Uterus (tissue), 4 donors: ENCODE results near the gene TCAF1. TPM values are rescaled to one million over a fixed set of nuclear protein-coding genes. Genes with fewer than 3 reads are reported as not detected.
"Not testable (repeated sequence)": the region's sequence is repeated elsewhere in the genome, so short reads cannot be mapped to it uniquely, and the experiment has no call there.

Experiments used
- DNase-seq, 2 donors: peaks; one replicate each; pipeline ENCODE4 v3.0.0-alpha.2; 2019 to 2020
- H3K27ac ChIP-seq, 2 donors: fragments of 200-600 bp; sonication (generic); 1 replicate in 1 of 2; 2 replicates in 1 of 2; pipeline ENCODE4 v1.5.1; 2016 to 2018
- H3K27me3 ChIP-seq, 2 donors: fragments of 200-600 bp; sonication (generic); one replicate each; pipeline ENCODE4 v1.5.1; 2018 to 2019; ENCODE audit warnings: control low read depth in 1 of 2
- H3K36me3 ChIP-seq, 2 donors: fragments of 200-600 bp; sonication (generic); one replicate each; pipeline ENCODE4 v1.5.1; 2019; ENCODE audit warnings: control low read depth in 1 of 2
- H3K4me1 ChIP-seq, 2 donors: fragments of 200-600 bp; sonication (generic); one replicate each; pipeline ENCODE4 v1.5.1; 2018 to 2019; ENCODE audit warnings: control low read depth in 1 of 2
- H3K4me3 ChIP-seq, 2 donors: fragments of 200-600 bp; sonication (generic); 1 replicate in 1 of 2; 2 replicates in 1 of 2; pipeline ENCODE4 v1.5.1; 2018 to 2019; ENCODE audit warnings: mild to moderate bottlenecking in 1 of 2
- H3K9me3 ChIP-seq, 2 donors: fragments of 200-600 bp; sonication (generic); one replicate each; pipeline ENCODE4 v1.5.1; 2019; ENCODE audit warnings: control low read depth in 1 of 2
- CTCF ChIP-seq, 4 experiments: fragments of 200-600 bp in 2 of 4; fragments of 450-650 bp in 2 of 4; sonication (generic) in 2 of 4; IDR thresholded peaks; one replicate each; pipeline ENCODE4 v1.5.1; 2016 to 2019; ENCODE audit warnings: antibody characterized with exemption in 4 of 4, mild to moderate bottlenecking in 2 of 4, moderate library complexity in 1 of 4
- POLR2A ChIP-seq, 2 donors: fragments of 450-650 bp; IDR thresholded peaks; one replicate each; pipeline ENCODE4 v1.6.1; 2016; ENCODE audit warnings: antibody characterized with exemption in 2 of 2, mild to moderate bottlenecking in 1 of 2, moderate library complexity in 1 of 2
- intact Hi-C: fragments of 100-400 bp; cut with DNase I; formaldehyde crosslinking; loops from one replicate; pipeline ENCODE4 v1.15.1; 2023; ENCODE audit warnings: low total_unique reads
- total RNA-seq, 4 donors: library from RNA; depleted of rRNA in 3 of 4; stranded (reverse); fragments of >200 nt in 3 of 4; gene quantifications; one replicate each; pipeline versions ENCODE4 v1.1.0 to v1.2.4, GENCODE V29; 2014 to 2023
- donor health status: DM: yes; HTN: yes; CAD: no.

Gene TCAF1
- total RNA-seq, 4 donors from 2014 or later = 12.3 to 137 (median 46.6) TPM

GRCh38 chr7:143878884-143879283 is 23.1 kb downstream of the TCAF1 start:
- Histone ChIP-seq H3K9me3 (no peaks in the 10 kb centered on the region), H3K4me3 (no peak overlapping the region), H3K27me3 (no peaks in the 10 kb centered on the region), H3K4me1 (peaks cover 0 to 3% of the 10 kb centered on the region in 2 donors), H3K27ac (no peak overlapping the region), H3K36me3 (no peaks in the 10 kb centered on the region)
- no peak for DNase-seq
- intact Hi-C loops = no loop called here
- no peak for TF ChIP-seq CTCF (IDR thresholded peaks at IDR 0.05)
- no peak for TF ChIP-seq POLR2A (IDR thresholded peaks at IDR 0.05)

- Histone ChIP-seq H3K27me3 (no peaks in the 10 kb centered on the region), H3K27ac (no peak overlapping the region), H3K4me3 (no peak overlapping the region), H3K4me1 (peaks cover 0 to 3% of the 10 kb centered on the region in 2 donors), H3K9me3 (no peaks in the 10 kb centered on the region), H3K36me3 (no peaks in the 10 kb centered on the region)
- intact Hi-C loops = no loop called here
- TF ChIP-seq POLR2A (IDR thresholded peaks at IDR 0.05) = no peak
- TF ChIP-seq CTCF (IDR thresholded peaks at IDR 0.05) = no peak
- DNase-seq = no peak
These were observed 24.9 kb downstream of the TCAF1 start for GRCh38 chr7:143877098-143877497.

- intact Hi-C loops = no loop called here
- Histone ChIP-seq H3K27me3 (no peaks in the 10 kb centered on the region), H3K9me3 (no peaks in the 10 kb centered on the region), H3K4me3 (no peak overlapping the region), H3K36me3 (no peaks in the 10 kb centered on the region), H3K27ac (no peak overlapping the region), H3K4me1 (peaks cover 0 to under 1% of the 10 kb centered on the region in 2 donors)
- TF ChIP-seq CTCF (IDR thresholded peaks at IDR 0.05) = no peak
- no peak for TF ChIP-seq POLR2A (IDR thresholded peaks at IDR 0.05)
- DNase-seq = no peak
These were observed 25.8 kb downstream of the TCAF1 start for GRCh38 chr7:143876218-143876617.

GRCh38 chr7:143873242-143873641 is 28.7 kb downstream of the TCAF1 start:
- intact Hi-C loops = not testable (repeated sequence)

GRCh38 chr7:143871534-143871933 is 30.4 kb downstream of the TCAF1 start:
- H3K36me3 ChIP-seq, H3K4me1 ChIP-seq, H3K27ac ChIP-seq, H3K4me3 ChIP-seq, H3K27me3 ChIP-seq, DNase-seq, intact Hi-C loops, H3K9me3 ChIP-seq: not testable (repeated sequence)

More at GRCh38 chr7:143873242-143873641, 28.7 kb downstream of the TCAF1 start:
- H3K27me3 ChIP-seq, H3K9me3 ChIP-seq, H3K4me1 ChIP-seq, H3K27ac ChIP-seq, H3K36me3 ChIP-seq, DNase-seq, H3K4me3 ChIP-seq: not testable (repeated sequence)

- intact Hi-C loops, H3K27ac ChIP-seq, DNase-seq: not testable (repeated sequence)
These were observed 44.0 kb downstream of the TCAF1 start for GRCh38 chr7:143857994-143858393.

GRCh38 chr7:143855443-143855842 is 46.5 kb downstream of the TCAF1 start:
- H3K4me1 ChIP-seq, H3K27ac ChIP-seq, H3K36me3 ChIP-seq, H3K27me3 ChIP-seq, intact Hi-C loops, H3K4me3 ChIP-seq, DNase-seq, H3K9me3 ChIP-seq: not testable (repeated sequence)

More at GRCh38 chr7:143857994-143858393, 44.0 kb downstream of the TCAF1 start:
- not testable (repeated sequence) for H3K4me1 ChIP-seq, H3K9me3 ChIP-seq, H3K4me3 ChIP-seq, H3K36me3 ChIP-seq, H3K27me3 ChIP-seq
